H7 (cell line): Measurements from ENCODE around the gene FOXK1. TPM values are rescaled to one million over a fixed set of nuclear protein-coding genes. Genes with fewer than 3 reads are reported as not detected.
A peak's percentile ranks its signal among the peaks of the same experiment; 100 is the strongest.

ENCODE experiments used
- DNase-seq: peaks from one replicate; pipeline ENCODE4 v3.0.0; 2012
- H3K27me3 ChIP-seq: 2 replicates; pipeline ENCODE4 v1.6.0; 2011; ENCODE audit warnings: mild to moderate bottlenecking, low read length; ENCODE audit not compliant: control insufficient read depth, insufficient read depth
- H3K36me3 ChIP-seq: replicated peaks from 2 replicates; pipeline ENCODE4 v1.5.1; 2011; ENCODE audit warnings: low read length; ENCODE audit not compliant: control insufficient read depth, insufficient read depth
- H3K4me3 ChIP-seq: 2 replicates; pipeline ENCODE4 v1.5.1; 2011; ENCODE audit warnings: low read depth, mild to moderate bottlenecking, control low read depth, low read length, moderate library complexity; ENCODE audit not compliant: insufficient read depth
- total RNA-seq: library from RNA; depleted of rRNA; stranded (reverse); fragments of >200 nt; shearing (Covaris generic); gene quantifications from 2 replicates; pipeline ENCODE4 v1.2.3, GENCODE V29; 2014

The FOXK1 gene
- total RNA-seq, 1 experiment from 2014 or later = 20.4 TPM

GRCh38 chr7:4745971-4746919 is 64.2 kb downstream of the FOXK1 start:
- H3K36me3 ChIP-seq = no peaks in the 10 kb centered on the region; the same call in 1 of the 2 replicates
- no peak for DNase-seq
- no peak overlapping the region for H3K4me3 ChIP-seq
- H3K27me3 ChIP-seq = no peaks in the 10 kb centered on the region; the same call in 1 of the 2 replicates

DNA sequence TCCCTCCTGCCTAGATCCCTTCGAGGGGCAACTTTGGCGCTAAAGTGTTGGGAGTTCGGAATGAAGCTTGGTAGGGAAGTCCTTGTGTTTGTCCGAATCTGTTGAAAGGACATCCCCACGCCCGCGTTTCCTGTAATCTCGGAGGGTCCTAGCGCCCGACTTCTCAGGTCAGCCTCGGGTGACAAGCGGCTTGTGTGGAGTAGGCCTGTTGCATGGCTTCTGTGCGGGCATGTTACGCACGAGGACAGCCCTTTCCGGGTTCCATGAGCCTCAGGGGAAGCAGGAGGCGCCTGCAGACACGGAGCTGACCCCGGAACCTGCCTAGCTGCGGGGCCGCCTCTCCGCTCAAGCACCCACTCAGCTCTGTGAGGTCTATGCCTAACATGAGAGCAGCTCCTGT is 64.9 kb downstream of the FOXK1 start:
- no peak for DNase-seq
- no peaks in the 10 kb centered on the region; the same call in 1 of the 2 replicates for H3K27me3 ChIP-seq
- no peaks in the 10 kb centered on the region for H3K36me3 ChIP-seq
- H3K4me3 ChIP-seq = no peak overlapping the region

GRCh38 chr7:4747746-4748145 is 65.7 kb downstream of the FOXK1 start:
- H3K27me3 ChIP-seq = no peaks in the 10 kb centered on the region; the same call in 1 of the 2 replicates
- DNase-seq = no peak
- H3K4me3 ChIP-seq = no peak overlapping the region
- no peaks in the 10 kb centered on the region for H3K36me3 ChIP-seq

DNA sequence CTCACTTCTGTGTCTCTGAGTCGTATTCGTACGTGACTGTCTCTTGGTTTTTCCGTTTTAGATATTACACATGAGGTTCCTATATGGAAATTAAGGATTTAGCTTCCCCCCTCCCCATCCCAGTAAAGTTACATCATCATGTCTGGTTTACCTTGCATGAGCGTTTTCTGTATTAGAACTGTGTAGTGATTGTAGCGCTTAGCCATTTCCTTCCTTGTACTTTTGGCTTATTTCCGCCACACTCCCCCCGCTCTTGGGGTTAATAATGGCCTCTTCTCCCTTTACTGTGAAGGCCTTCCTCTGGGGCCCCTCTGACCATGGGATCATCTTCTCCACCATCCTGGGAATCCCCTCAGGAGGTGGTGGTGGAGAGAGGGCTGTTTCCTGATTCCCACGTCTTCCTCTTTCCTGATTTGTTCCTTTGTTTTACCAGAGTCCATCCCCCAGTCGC is 66.2 kb downstream of the FOXK1 start:
- H3K4me3 ChIP-seq = no peak overlapping the region
- no peaks in the 10 kb centered on the region; the same call in 1 of the 2 replicates for H3K27me3 ChIP-seq
- no peak for DNase-seq
- no peaks in the 10 kb centered on the region for H3K36me3 ChIP-seq

DNA sequence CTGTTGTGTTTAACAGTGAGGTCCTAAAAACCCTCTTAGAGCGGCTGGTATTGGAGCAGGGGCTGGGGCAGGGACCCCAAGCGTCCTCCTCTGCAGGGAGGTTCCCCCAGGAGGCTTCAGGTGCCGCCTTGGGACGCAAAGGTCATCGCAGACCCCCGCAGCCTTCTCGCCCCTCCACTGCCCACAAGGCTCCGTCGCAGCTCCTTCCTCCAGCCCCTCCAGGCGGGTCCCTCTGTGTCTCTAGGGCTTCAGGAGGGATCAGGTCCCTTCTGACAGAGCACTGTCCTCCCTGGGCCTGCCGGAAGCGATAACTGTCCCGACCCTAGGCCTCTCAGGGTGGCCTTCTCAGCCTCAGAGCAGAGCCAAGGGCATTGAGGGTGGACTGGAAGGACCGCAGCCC is 67.3 kb downstream of the FOXK1 start:
- no peak for DNase-seq
- Histone ChIP-seq H3K36me3 (no peaks in the 10 kb centered on the region), H3K4me3 (no peak overlapping the region), H3K27me3 (no peaks in the 10 kb centered on the region; the same call in 1 of the 2 replicates)

GRCh38 chr7:4749798-4750197 is 67.7 kb downstream of the FOXK1 start:
- no peak for DNase-seq

DNA sequence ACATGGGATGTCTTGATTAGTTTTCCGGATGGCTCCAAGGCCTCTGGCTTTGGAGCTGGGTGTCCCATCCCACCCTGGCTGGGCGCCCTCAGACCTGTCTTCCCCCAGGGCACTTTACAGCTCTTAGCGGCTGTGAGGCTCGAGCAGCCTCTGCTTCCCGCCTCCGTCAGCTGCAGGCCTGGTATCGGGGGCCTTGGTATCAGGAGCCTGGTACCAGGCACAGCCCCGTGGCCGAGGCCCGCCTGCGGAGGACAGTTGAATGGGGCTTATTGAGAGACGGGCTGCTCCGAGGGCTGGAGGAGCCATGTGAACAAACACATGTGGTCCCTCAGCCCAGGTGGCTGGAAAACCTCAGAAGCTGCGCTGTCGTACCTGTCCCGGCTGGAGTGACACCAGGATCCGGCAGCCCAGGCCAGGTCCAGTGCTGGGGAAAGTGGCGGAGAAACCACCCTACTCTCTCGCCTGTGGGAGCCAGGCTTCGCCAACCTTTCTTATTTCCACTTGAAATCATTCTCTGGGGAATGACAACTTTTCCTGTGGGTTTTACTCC is 69.4 kb downstream of the FOXK1 start:
- no peak for DNase-seq
- H3K36me3 ChIP-seq = no peaks in the 10 kb centered on the region

More at GRCh38 chr7:4749798-4750197, 67.7 kb downstream of the FOXK1 start:
- Histone ChIP-seq H3K27me3 (no peaks in the 10 kb centered on the region), H3K36me3 (no peaks in the 10 kb centered on the region), H3K4me3 (no peak overlapping the region)

DNA sequence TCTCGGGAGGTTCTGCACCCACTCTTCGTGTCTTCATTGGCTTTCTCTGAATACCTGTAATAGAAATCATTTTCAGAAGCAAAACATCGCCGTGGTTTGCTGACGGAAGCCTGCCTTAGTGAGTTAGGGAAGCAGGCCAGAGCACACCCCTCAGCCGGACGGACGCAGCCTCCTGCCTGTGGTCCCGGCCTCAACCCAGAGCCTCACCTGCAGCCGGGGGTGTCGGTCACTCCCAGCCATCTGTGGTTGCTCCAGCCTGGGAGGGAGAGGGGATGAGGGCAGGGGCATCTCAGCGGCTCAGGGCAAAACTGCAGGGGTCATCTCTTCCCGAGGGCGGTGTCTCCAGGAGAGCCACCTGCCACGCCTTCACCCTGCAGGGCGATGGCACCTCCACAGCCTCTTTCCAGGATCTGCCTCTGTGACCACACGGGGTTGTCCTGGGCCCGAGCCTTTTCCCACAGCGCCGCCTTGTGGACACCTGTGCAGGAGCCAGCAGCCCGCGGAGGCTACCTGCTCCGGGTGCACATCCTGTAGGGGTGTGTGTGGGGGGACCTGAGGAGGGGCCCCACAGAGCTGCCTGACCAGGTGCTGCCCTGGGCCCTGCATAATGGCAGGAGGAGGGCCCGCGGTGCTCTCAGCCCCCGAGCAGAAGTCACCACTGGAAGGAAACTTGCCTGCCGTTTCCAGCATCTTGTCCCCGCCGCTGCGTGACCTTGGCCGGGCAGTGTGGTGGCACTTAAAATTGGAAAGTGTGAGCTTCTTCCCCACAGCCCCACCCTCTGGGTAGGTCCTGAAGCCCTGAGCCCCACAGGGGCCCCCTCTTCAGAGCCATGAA is 71.7 kb downstream of the FOXK1 start:
- DNase-seq = peak; percentile 97
- Histone ChIP-seq H3K4me3 (no peak overlapping the region), H3K27me3 (no peaks in the 10 kb centered on the region), H3K36me3 (peaks cover 2% of the 10 kb centered on the region; the same call in 1 of the 2 replicates)

More for the DNA sequence above, 69.4 kb downstream of the FOXK1 start:
- no peak overlapping the region for H3K4me3 ChIP-seq
- no peaks in the 10 kb centered on the region for H3K27me3 ChIP-seq

GRCh38 chr7:4754433-4755010 is 72.4 kb downstream of the FOXK1 start:
- Histone ChIP-seq H3K4me3 (no peak overlapping the region), H3K27me3 (no peaks in the 10 kb centered on the region), H3K36me3 (peaks cover 2% of the 10 kb centered on the region; the same call in 1 of the 2 replicates)
- DNase-seq = no peak

DNA sequence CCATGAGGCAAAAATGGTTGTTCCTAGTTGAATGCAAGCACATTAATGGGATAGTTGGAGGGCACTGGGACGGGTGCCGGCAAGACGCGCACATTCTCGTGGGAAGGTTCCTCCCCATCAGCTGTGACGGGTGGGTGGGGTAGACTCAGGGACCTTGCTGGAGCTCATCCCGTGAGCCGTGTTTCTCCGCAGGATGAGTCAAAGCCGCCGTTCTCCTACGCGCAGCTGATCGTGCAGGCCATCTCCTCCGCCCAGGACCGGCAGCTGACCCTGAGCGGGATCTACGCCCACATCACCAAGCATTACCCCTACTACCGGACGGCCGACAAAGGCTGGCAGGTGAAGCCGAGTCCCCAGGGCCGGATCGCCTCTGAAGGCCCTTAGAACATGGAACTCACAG is 73.0 kb downstream of the FOXK1 start:
- DNase-seq = no peak
- peaks cover 2% of the 10 kb centered on the region; the same call in 1 of the 2 replicates for H3K36me3 ChIP-seq
- no peak overlapping the region for H3K4me3 ChIP-seq
- no peaks in the 10 kb centered on the region for H3K27me3 ChIP-seq

DNA sequence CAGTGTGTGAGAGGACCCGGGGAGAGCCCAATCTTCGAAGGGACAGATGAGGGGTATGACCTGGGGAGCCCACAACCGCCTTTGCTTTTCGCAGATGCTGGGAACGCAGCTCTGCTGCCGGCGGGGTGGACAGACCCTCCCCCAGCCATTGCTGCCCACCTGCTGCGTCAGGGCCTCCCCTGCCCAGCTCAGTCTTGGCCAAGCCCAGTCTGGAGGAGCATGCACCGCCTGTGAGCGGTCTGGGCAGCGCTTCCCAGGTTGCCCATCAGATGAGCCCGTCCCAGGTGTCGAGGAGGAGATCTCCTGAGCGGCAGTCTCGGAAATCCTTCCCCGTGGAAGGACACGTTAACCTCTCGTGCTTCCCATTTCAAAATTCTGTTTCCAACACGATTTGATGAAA is 76.0 kb downstream of the FOXK1 start:
- peaks cover 4% of the 10 kb centered on the region for H3K36me3 ChIP-seq
- H3K27me3 ChIP-seq = no peaks in the 10 kb centered on the region
- DNase-seq = no peak
- H3K4me3 ChIP-seq = no peak overlapping the region

- Histone ChIP-seq H3K4me3 (no peak overlapping the region), H3K27me3 (no peaks in the 10 kb centered on the region), H3K36me3 (peaks cover 5% of the 10 kb centered on the region)
- no peak for DNase-seq
Measured at GRCh38 chr7:4758791-4759190, 76.7 kb downstream of the FOXK1 start.

DNA sequence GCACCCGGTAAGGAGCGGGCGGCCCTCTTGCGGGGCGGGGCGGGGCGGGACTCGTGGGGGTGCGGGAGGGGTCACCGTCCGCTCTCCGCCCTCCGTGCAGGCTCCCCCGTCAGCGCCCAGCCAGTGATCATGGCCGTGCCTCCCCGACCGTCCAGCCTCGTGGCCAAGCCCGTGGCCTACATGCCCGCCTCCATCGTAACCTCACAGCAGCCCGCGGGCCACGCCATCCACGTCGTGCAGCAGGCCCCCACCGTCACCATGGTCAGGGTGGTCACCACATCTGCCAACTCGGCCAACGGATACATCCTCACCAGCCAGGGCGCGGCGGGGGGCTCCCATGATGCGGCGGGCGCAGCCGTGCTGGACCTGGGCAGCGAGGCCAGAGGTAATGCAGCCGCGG is 77.1 kb downstream of the FOXK1 start:
- no peak overlapping the region for H3K4me3 ChIP-seq
- DNase-seq = no peak
- H3K36me3 ChIP-seq = peaks cover 5% of the 10 kb centered on the region
- no peaks in the 10 kb centered on the region for H3K27me3 ChIP-seq

GRCh38 chr7:4760952-4761351 is 78.9 kb downstream of the FOXK1 start:
- Histone ChIP-seq H3K27me3 (no peaks in the 10 kb centered on the region), H3K4me3 (no peak overlapping the region), H3K36me3 (peaks cover 5% of the 10 kb centered on the region)
- DNase-seq = no peak
